ENCODE measurements around the gene MYADML2. TPM values are rescaled to one million over a fixed set of nuclear protein-coding genes. Genes with fewer than 3 reads are reported as not detected.

Gene MYADML2
- total RNA-seq, 2 experiments from 2014 or later, result not detected

DNA sequence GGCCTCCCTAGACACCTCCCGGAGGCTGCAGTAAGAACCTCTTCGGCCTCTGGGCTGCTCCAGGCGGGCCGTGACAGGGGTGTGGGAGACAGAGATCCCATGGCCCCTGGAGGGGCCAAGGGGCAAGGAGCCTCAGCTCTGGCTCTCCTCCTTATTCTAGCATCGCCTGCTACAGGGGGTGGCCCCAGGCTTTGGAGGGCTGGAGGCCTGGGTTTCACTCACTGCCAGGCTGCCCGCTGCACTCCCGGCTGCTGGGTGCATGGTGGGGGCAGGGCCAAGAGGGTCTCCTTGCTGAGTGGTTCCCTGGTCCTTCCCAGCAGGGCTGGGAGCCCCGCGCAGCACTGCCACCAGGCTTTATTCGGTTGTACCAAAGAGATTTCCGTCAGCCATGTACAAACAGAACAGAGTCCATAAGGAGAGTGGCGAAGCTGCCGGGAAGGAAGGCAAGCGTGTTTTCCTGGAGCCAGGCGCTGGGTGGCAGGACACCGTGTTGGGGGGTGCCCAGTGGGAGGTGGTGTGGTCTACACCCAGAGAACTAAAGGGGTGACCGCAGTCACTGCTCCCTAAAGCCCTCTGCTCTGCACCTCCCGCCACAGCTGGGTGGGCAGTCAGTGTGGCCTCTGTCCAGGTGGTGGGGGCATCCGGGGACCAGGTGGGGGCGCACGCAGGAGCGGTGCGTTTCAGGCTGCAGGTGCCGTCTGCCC is 43.0 kb downstream of the MYADML2 start:
- Mint-ChIP-seq H3K36me3 (ENCODE audit: low read depth) (peaks cover 11% of the 10 kb centered on the region), H3K9me3 (no peaks in the 10 kb centered on the region), H3K4me1 (ENCODE audit: low read depth) (peaks cover 8% of the 10 kb centered on the region), H3K27me3 (ENCODE audit: low read depth) (peaks cover 9% of the 10 kb centered on the region), H3K27ac (no peak overlapping the region), H3K4me3 (no peak overlapping the region)
- CTCF ChIA-PET, result no interaction called here
- intact Hi-C loops (cut with micrococcal nuclease), result no loop called here
- DNase-seq, result no peak

DNA sequence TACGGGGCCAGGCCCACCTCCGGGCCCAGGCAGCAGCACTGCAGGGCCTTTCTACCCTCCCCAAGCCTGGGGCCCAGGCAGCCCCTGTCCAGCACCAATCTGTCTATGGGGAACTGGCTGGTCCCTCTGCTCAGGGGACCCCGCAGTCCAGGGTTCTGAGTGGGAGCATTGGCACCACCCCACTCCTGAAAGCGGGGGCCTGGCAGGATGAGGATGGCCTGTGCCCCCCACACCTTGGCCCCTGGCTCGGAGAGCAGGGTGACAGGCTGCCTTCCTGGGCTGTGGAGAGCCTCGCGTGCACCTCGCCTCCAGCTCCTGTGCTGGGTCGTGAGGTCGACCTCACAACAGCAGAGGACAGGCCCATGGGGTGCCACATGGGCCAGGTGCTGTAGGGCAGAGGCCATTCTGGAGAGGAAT is 43.6 kb downstream of the MYADML2 start:
- Mint-ChIP-seq H3K36me3 (ENCODE audit: low read depth) (peaks cover 16% of the 10 kb centered on the region), H3K9me3 (no peaks in the 10 kb centered on the region), H3K27me3 (ENCODE audit: low read depth) (peaks cover 9% of the 10 kb centered on the region), H3K27ac (no peak overlapping the region), H3K4me1 (ENCODE audit: low read depth) (peaks cover 8% of the 10 kb centered on the region), H3K4me3 (no peak overlapping the region)
- no peak for DNase-seq
- intact Hi-C loops (cut with micrococcal nuclease), result no loop called here
- CTCF ChIA-PET, result no interaction called here

GRCh38 chr17:81902653-81903414 is 44.2 kb downstream of the MYADML2 start:
- Mint-ChIP-seq H3K4me1 (ENCODE audit: low read depth) (peaks cover 8% of the 10 kb centered on the region), H3K27me3 (ENCODE audit: low read depth) (peaks cover 9% of the 10 kb centered on the region), H3K27ac (no peak overlapping the region), H3K36me3 (ENCODE audit: low read depth) (peaks cover 20% of the 10 kb centered on the region), H3K4me3 (no peak overlapping the region), H3K9me3 (no peaks in the 10 kb centered on the region)
- no peak for DNase-seq
- CTCF ChIA-PET, result no interaction called here
- intact Hi-C loops (cut with micrococcal nuclease), result no loop called here

- CTCF ChIA-PET, result no interaction called here
- no peak within 1 kb of the TSS for H3K4me3 Mint-ChIP-seq
These were observed 44.9 kb downstream of the MYADML2 start, which contains the start of gene NPB for GRCh38 chr17:81902023-81902652. TSS of gene NPB (plus strand) at chr17:81902238. CDS start at chr17:81902278, 40 bp downstream.

DNA sequence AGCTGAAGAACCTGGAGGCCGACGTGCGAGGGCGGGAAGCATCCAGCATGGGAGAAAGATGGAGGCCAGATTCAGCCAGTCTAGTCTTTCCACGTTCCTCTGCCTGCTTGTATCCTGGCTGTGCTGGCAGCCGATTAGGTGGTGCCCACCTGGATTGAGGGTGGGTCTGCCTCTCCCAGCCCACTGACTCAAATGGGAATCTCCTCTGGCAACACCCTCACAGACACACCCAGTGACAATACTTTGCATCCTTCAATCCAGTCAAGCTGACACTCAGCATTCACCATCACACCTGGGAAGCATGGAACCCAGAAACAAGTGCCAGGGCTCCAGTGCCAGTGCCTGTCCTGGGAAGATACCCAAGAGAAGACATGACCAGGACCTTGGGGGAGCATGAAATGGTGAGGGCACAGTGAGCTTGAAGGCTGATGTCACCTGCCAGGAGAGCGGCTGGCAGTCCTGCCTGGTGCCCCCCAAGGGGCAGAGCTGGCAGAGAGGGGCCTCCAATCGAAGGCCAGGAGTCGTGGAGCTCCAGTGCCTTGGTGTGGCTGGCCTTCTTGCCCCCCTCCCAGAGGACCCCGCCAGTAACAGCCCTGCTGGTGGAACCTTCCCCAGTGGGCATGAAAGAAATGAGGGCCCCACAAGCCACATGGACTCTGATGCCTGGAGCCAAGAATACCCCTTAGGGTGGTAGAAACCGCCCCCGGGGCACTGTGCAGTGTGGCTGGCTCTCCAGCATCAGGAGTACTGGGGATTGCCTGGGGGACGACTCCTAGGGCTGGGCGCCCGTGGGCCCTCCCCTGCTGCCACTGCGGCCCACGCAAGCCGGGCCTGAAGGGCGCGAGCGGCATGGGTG is 45.6 kb downstream of the MYADML2 start:
- H3K27ac Mint-ChIP-seq, result no peak overlapping the region
- intact Hi-C loops (cut with micrococcal nuclease), result no loop called here
- no peaks in the 10 kb centered on the region for H3K9me3 Mint-ChIP-seq
- peaks cover 9% of the 10 kb centered on the region for H3K27me3 Mint-ChIP-seq (ENCODE audit: low read depth)
- no peak overlapping the region for H3K4me3 Mint-ChIP-seq
- peaks cover 22% of the 10 kb centered on the region for H3K36me3 Mint-ChIP-seq (ENCODE audit: low read depth)
- peaks cover 8% of the 10 kb centered on the region for H3K4me1 Mint-ChIP-seq (ENCODE audit: low read depth)
- CTCF ChIA-PET, result no interaction called here
- DNase-seq, result no peak

More at GRCh38 chr17:81902023-81902652, 44.9 kb downstream of the MYADML2 start, which contains the start of gene NPB:
- intact Hi-C loops (cut with micrococcal nuclease), result no loop called here
- DNase-seq, result no peak
- Mint-ChIP-seq H3K27ac (no peak within 1 kb of the TSS), H3K36me3 (ENCODE audit: low read depth) (peaks cover 22% of the 10 kb centered on the region), H3K27me3 (ENCODE audit: low read depth) (peaks cover 9% of the 10 kb centered on the region), H3K9me3 (no peaks in the 10 kb centered on the region), H3K4me1 (ENCODE audit: low read depth) (peaks cover 8% of the 10 kb centered on the region)

DNA sequence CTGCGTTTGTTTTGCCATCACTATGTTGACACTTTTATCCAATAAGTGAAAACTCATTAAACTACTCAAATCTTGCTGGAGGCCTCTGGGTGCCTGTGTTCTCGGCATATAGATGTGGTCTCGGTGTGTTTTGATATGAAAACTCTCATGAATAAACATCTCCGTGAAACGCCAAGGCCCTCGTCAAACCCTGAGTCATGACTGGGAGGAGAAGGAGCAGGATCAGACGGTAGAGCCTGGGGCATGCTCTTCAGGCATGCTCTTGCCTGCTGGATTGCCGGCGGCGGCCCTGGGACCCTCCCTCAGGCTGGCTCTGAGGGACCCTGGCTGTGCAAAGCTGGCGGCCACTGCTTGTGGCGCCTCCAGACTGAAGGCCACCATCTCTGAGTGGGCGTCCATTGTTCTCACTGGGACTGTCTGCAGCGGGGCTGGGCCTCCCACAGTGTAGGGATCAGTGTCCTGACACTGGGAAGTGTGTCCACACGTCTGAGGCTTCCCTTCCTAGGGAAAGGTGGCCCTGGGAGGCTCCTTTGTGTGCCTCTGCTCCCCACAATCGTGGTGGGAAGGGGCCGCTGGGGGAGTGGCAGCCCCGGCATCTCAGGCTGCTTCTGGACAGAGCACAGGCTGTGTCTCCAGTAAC is 46.7 kb downstream of the MYADML2 start:
- CTCF ChIA-PET, result no interaction called here
- Mint-ChIP-seq H3K4me3 (no peak overlapping the region), H3K27me3 (ENCODE audit: low read depth) (peaks cover 9% of the 10 kb centered on the region), H3K4me1 (ENCODE audit: low read depth) (peaks cover 8% of the 10 kb centered on the region), H3K9me3 (no peaks in the 10 kb centered on the region), H3K27ac (no peak overlapping the region), H3K36me3 (ENCODE audit: low read depth) (peaks cover 27% of the 10 kb centered on the region)
- no peak for DNase-seq
- intact Hi-C loops (cut with micrococcal nuclease), result no loop called here

GRCh38 chr17:81899514-81900166 is 47.4 kb downstream of the MYADML2 start:
- no peak overlapping the region for H3K27ac Mint-ChIP-seq
- no peaks in the 10 kb centered on the region for H3K9me3 Mint-ChIP-seq
- peaks cover 9% of the 10 kb centered on the region for H3K27me3 Mint-ChIP-seq (ENCODE audit: low read depth)
- H3K4me3 Mint-ChIP-seq, result no peak overlapping the region
- H3K36me3 Mint-ChIP-seq (ENCODE audit: low read depth), result peaks cover 28% of the 10 kb centered on the region
- no peak for DNase-seq
- intact Hi-C loops (cut with micrococcal nuclease), result no loop called here
- peaks cover 8% of the 10 kb centered on the region for H3K4me1 Mint-ChIP-seq (ENCODE audit: low read depth)
- CTCF ChIA-PET, result interaction anchor here (1.1 kb wide), 1 partner anchor 10 kb away, joined by 3 read pairs; no protein-coding TSS in a partner anchor

- no peak for DNase-seq
- CTCF ChIA-PET, result interaction anchor here (1.1 kb wide), 1 partner anchor 11 kb away, joined by 3 read pairs; no protein-coding TSS in a partner anchor
- Mint-ChIP-seq H3K27ac (no peak overlapping the region), H3K4me1 (ENCODE audit: low read depth) (peaks cover 8% of the 10 kb centered on the region), H3K27me3 (ENCODE audit: low read depth) (peaks cover 9% of the 10 kb centered on the region), H3K36me3 (ENCODE audit: low read depth) (peaks cover 31% of the 10 kb centered on the region), H3K9me3 (no peaks in the 10 kb centered on the region), H3K4me3 (no peak overlapping the region)
- intact Hi-C loops (cut with micrococcal nuclease), result no loop called here
These were observed 48.1 kb downstream of the MYADML2 start for GRCh38 chr17:81898885-81899284.

GRCh38 chr17:81898029-81898866 is 48.8 kb downstream of the MYADML2 start:
- no peaks in the 10 kb centered on the region for H3K9me3 Mint-ChIP-seq
- H3K4me3 Mint-ChIP-seq, result no peak overlapping the region
- H3K27ac Mint-ChIP-seq, result no peak overlapping the region
- H3K36me3 Mint-ChIP-seq (ENCODE audit: low read depth), result peaks cover 32% of the 10 kb centered on the region
- intact Hi-C loops (cut with micrococcal nuclease), result no loop called here
- peaks cover 9% of the 10 kb centered on the region for H3K27me3 Mint-ChIP-seq (ENCODE audit: low read depth)
- peaks cover 10% of the 10 kb centered on the region for H3K4me1 Mint-ChIP-seq (ENCODE audit: low read depth)
- DNase-seq, result no peak
- CTCF ChIA-PET, result interaction anchor here (1.1 kb wide), 1 partner anchor 11 kb away, joined by 3 read pairs; no protein-coding TSS in a partner anchor

DNA sequence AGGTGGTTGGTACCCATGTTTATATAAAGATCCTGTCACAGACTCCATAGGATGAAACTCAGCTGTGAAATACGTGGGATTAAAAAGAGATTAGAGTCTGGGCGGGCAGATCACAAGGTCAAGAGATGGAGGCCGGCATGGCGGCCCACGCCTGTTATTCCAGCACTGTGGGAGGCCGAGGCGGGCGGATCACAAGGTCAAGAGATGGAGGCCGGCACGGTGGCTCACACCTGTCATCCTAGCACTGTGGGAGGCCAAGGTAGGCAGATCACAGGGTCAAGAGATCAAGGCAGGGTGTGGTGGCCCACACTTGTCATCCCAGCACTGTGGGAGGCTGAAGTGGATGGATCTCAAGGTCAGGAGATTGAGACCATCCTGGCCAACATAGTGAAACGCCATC is 51.6 kb downstream of the MYADML2 start:
- intact Hi-C loops (cut with micrococcal nuclease), result no loop called here
- Mint-ChIP-seq H3K27me3 (ENCODE audit: low read depth) (no peaks in the 10 kb centered on the region), H3K9me3 (no peaks in the 10 kb centered on the region), H3K4me1 (ENCODE audit: low read depth) (peaks cover 6% of the 10 kb centered on the region), H3K36me3 (ENCODE audit: low read depth) (peaks cover 35% of the 10 kb centered on the region), H3K4me3 (no peak overlapping the region), H3K27ac (no peak overlapping the region)
- CTCF ChIA-PET, result no interaction called here
- no peak for DNase-seq

- peaks cover 45% of the 10 kb centered on the region for H3K36me3 Mint-ChIP-seq (ENCODE audit: low read depth)
- no peak for DNase-seq
- peak overlapping the region; percentile 93 for H3K4me3 Mint-ChIP-seq
- no peaks in the 10 kb centered on the region for H3K27me3 Mint-ChIP-seq (ENCODE audit: low read depth)
- H3K9me3 Mint-ChIP-seq, result no peaks in the 10 kb centered on the region
- CTCF ChIA-PET, result interaction anchor here (0.6 to 1.2 kb wide), 2 partner anchors 21 to 37 kb away, joined by 3 to 5 read pairs; no protein-coding TSS in a partner anchor
- intact Hi-C loops (cut with micrococcal nuclease), result loop anchor here (1.0 to 2.0 kb wide), 4 partner anchors 17 to 58 kb away; partner anchors contain the start of genes MAFG, MCRIP1 and P4HB
- peaks cover 32% of the 10 kb centered on the region for H3K4me1 Mint-ChIP-seq (ENCODE audit: low read depth)
- H3K27ac Mint-ChIP-seq, result peak overlapping the region; percentile 97
These were observed 55.8 kb downstream of the MYADML2 start for GRCh38 chr17:81891303-81891552.

Data from activated naive CD4-positive, alpha-beta T cell treated with anti-CD3 and anti-CD28 coated beads for 36 hours (primary cell).